GM12872 (cell line): ENCODE measurements around the gene RAB8B.

Experiments used
- TF ChIP-seq, protein P1 (sequence below): IDR thresholded peaks from 3 replicates; pipeline ENCODE4 v1.5.1; 2011; ENCODE audit warnings: low read depth, mild to moderate bottlenecking, low read length, moderate library complexity; ENCODE audit not compliant: insufficient read depth

RAB8B gene

DNA sequence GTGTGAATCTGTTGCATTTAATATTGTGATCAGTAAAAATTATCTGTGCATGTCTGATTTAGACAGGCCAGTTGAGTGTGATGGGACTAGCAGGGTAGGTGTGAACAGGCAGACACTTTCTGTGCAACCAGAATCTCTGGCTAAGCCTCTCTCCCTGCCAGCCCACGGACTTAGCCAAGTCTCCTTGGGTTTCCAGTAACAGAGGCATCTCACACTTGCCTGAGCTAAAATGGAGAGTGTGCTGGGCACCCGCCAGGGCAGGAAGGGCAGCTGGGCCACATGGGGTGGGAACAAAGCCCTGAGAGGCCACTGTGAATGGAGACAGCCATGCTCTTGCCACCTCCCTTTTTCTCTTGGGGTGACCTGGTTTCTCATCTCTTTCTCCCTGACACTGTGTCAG, 19.6 kb upstream of the RAB8B start:
- TF ChIP-seq, protein P1, sequence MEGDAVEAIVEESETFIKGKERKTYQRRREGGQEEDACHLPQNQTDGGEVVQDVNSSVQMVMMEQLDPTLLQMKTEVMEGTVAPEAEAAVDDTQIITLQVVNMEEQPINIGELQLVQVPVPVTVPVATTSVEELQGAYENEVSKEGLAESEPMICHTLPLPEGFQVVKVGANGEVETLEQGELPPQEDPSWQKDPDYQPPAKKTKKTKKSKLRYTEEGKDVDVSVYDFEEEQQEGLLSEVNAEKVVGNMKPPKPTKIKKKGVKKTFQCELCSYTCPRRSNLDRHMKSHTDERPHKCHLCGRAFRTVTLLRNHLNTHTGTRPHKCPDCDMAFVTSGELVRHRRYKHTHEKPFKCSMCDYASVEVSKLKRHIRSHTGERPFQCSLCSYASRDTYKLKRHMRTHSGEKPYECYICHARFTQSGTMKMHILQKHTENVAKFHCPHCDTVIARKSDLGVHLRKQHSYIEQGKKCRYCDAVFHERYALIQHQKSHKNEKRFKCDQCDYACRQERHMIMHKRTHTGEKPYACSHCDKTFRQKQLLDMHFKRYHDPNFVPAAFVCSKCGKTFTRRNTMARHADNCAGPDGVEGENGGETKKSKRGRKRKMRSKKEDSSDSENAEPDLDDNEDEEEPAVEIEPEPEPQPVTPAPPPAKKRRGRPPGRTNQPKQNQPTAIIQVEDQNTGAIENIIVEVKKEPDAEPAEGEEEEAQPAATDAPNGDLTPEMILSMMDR: no peak

DNA sequence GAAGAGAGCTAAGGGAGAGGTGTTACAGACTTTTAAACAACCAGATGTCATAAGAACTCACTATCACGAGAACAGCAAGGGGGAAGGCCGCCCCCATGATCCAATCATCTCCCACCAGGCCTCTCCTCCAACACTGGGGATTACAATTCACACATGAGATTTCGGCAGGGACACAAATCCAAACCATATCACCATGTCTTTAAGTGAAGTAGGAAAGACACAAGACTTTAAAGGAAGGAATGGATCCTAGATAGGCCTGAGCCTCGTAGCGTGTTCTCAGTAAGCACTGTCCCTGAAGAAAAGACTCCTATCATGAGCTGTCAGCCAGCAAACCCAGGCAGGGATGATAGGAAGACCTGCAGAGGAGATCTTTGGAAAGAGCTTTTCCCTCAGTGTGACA, 17.0 kb upstream of the RAB8B start:
- TF ChIP-seq, protein P1: no peak

DNA sequence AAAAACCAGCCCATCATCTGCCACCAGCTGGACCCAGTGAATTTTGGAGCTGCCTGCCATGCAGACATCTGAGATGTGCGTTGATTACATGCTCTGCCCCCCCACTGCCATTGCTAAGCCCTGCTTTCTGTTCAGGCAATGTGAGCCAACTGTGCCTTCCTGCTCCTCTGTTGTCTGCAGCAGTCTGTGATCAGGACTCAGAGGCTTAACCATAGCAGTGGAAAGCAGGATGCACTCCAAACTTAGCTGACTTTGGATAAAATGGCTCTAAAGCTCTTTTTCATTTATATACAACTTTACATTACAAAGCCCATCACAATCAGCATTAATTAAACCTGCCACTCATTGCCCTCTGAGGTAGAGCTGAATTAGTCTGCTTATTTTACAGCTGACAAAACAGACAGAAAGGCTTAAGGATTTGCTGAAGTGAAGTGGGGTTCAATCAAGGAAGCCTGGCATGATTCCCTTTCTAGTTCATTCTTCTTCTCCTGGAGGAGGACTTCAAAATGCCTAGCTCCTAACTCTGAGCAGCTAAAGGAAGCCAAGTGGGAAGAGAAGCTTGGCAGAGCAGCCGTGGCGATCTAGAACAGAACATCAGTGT, 16.5 kb upstream of the RAB8B start:
- TF ChIP-seq, protein P1: no peak

DNA sequence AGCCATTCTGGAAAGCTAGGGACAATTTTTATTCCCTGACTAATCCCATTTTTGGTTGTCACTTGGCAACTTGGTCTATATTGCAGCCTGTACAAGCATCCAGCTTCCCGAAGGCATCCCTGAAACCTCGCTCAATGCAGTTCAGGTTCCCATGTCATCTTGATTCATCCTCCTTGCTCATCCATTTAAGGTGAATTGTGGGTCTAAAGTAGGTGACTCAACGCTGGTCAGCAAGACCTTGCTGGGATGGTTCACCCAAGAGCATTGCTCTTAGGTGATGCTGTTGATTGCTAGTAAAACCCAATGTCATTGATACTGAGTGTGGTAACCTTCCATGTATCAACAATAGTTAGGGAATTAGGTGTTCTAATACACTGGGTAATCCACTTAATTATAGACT, 13.1 kb upstream of the RAB8B start:
- TF ChIP-seq, protein P1: no peak

DNA sequence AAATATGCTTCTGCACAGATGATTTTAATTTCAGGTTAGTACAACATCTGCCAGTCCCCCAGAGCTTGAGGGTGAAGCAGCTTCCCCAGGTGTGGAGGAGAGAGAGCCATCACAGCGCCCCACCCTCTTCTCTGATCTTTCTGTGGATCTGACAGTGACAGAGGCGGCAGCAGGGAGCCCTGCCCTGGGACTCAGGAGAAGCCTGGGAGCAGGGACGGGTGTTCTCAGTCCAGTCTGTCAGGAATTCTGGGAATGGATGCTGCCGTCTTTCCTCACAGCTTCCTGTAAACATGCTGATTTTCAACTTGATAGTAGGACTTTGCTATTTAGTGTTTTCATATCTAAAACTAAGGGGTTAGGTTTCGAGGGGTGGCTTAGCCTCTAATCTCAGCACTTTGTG, 11.4 kb upstream of the RAB8B start:
- TF ChIP-seq, protein P1: no peak

DNA sequence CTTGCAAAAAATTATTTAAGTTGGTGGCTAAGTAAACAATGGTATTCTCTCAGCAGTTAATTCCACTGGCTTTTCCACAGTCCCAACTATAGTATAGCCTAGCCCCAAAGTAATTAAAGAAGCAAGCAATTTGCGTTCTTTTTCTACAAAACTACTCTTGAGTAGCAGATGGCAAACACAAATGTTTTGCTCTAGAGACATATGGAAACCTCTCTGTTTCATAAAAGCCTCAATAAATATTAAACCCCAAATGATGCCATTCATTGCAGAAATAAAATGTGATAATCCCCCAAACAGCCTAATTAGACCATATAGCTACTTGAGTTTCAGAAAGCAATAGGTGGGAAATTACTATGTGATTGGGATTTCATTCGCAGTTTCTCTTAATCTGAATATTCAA, 8.7 kb upstream of the RAB8B start:
- TF ChIP-seq, protein P1: no peak

DNA sequence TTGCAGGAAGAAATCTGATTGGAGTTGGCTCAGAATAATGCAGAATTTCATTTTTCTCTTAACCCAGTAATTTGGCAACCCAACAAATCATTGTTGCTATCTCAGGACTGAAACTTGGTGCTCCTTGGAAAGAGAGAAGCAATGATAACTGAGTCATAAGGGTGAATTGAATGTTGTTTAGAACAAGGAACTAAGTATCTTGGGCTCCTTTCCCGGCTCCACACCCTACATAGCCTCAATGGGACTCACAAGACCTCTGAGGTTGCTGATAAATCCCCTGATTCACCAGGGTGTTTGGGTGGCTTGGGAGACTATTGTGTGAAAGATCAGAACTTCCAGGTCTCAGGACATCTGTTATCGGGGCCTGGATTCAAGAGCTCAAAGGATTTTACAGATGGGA, 7.8 kb upstream of the RAB8B start:
- TF ChIP-seq, protein P1: no peak
